Stimulated activated CD4-positive, alpha-beta T cell treated with anti-CD3 and anti-CD28 coated beads, Interleukin-1b, Interleukin-23, amount 100 ng/mL, for 48 hours (primary cell): ENCODE measurements around the gene SLC13A4.
"Not testable (repeated sequence)": the region's sequence is repeated elsewhere in the genome, so short reads cannot be mapped to it uniquely, and the experiment has no call there.

ENCODE experiments used
- DNase-seq: peaks from one replicate; pipeline ENCODE4 v3.0.0-alpha.2; 2020

Gene SLC13A4

DNA sequence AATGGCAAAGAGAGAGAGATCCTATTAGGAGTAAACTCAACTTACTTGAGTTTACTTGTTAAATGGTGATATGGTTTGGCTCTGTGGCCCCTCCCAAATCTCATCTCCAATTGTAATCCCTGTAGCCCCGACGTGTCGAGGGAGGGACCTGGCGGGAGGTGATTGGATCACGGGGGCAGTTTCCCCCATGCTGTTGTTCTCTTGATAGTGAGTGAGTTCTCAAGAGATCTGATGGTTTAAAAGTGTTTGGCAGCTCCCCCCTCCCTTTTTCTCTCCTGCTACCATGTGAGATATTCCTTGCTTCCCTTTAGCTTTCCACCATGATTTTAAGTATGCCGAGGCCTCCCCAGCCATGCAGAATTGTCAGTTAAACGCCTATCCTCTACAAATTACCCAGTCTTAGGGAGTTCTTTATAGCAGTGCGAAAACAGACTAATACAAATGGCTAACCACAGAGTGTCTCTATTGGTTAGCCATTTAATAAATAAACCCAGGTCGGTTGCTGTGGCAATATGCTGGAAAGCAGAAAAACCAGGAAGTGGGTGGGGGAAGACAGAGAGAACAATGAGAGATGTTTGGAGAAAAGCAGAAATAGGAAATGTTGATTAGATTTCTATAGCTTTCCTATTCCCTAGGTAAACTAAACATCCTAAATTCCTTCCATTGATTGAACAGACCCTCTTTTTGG is 68.7 kb downstream of the SLC13A4 start:
- DNase-seq, result no peak

DNA sequence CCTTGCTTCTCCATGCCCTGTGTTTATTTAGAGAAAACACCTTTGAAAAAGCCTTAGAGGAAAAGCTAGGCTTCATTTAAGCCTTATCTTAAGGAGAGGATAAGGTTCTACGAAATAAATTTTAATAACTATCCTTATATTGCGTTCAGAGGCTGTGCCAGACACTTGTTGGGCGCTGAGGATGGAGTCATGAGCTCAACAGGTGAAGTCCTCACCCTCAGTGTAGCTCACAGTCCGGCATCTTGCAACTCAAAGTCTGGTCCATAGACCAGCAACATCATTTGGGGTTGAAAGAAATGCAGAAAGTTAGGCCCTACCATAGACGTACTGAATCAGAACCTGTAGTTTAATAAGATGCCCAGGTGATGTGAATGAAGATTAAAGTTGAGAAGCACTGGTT is 69.4 kb downstream of the SLC13A4 start:
- no peak for DNase-seq

DNA sequence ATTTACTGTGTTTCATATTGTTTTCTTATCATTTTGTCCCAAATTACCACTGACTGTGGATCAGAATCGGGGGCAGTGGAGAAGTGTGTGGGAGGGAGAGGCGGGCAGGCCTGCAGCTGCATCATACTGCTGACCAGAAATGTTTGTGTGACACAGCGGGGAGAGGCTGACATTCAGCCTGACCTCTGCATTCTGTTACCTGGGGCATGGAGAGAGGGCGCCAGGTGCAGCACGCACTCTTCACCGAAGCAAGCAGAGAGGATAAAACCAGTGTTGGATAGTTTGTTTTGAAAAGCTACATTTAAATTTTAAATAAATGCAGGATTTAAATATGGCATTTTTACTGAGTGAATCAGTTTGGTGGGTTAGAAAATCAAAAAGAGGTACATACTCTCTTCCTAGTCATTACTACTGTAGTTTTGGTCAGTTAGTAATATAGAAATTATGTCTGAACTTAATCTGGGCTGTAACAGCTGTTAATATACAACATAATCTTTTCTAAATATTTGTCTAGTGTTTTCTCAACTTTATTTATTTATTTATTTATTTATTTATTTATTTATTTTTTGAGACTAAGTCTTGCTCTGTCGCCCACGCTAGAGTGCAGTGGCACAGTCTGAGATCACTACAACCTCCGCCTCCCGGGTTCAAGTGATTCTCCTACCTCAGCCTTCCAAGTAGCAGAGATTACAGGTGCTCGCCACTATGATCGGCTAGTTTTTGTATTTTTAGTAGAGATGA is 74.5 kb downstream of the SLC13A4 start:
- DNase-seq, result no peak

DNA sequence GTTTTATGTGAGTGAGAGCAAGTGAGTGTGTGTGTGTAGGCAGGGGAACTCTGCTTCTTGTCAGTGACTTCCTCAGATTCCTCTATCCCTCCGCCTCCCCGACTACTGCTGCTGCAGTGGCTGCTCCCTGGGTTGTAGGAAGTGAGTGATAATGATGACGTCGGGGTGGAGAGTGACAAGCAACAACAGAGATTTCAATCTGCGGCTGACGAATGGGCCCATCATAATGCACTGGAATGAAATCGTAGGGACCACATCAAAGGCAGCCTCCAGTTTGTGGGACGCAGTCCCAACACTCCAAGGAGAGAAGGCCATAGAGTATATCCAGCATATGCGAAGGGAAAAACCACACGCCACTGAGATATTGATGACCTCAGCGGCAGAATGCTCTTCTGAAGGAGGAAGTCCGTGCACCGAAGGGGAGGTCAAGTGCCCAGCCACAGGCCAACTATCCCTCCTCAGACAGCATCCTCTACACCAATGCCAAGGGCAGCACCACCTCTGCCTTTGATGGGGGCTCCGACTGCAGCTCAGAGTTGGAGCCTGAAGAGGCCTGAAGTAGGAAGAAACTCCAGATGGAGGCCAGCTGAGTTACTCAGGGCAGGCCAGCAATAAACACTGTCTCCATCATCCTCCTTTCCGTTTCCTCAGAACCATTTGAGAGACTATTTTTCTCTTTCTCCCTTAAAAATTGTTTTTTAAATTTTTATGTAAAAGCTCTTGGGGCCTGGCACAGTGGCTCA is 77.0 kb downstream of the SLC13A4 start:
- no peak for DNase-seq

DNA sequence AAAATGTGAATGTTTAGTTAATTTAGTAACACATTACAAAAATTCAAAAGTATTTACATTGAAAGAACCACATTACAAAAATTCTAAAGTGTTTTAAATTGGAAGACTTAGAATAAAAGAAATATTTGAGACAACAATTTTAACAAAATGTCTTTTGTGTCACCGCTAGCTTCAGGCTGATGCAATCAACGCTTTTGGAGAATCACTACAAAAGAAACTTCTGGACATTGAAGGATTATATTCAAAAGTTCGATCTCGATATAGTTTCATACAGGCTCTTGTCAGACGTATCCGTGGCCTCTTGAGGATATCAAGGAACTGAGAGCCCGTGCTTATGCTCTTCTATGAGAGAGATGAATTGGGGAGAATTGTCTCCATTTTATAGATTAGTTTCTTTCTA is 79.8 kb downstream of the SLC13A4 start:
- DNase-seq, result no peak

DNA sequence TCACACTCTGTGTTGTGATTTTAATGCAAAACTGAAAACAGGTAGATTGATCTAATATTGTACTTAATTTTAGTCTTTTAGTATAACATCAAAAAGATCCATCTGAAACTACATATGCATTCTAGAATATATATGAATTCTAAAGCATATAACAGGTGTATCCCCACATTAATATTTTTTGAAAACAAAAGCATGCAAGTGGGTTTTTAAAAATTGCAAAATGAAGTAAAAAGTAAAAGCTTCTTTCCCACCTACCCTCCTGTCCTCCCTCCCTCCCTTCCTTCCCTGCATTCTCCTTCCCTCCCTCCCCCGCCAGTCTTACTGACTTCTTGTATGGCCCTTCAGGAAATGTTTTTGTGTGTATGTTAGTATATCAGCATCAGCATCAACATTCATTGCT is 80.2 kb downstream of the SLC13A4 start:
- DNase-seq, result no peak

DNA sequence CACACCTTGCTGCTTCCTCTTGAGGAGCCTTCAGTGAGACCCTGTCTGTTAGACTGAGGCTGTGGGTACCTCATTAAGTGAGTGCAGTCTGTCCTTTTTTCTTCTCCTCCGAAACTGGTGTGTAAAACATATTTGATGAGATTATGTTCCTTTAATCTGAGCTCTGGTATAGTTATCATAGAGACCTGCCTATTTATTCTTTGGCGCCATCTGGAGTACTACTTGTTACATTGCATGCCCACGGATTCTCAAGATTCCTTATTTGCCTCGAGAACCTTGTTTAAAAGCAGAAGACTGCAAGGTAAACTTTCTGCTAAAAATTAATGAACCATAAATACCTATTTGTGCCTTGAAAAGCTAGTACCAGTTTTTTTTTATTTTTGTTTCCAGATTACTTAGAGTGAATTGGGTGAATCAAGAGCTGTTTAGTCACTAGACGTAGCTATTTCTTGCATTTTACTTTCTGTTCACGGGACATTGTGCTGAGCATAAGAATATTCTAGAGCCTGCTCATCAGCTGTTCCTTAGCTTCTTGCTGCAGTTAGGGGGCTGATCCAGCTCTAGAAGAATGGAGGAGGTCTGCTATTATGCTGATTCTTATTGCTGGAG is 82.6 kb downstream of the SLC13A4 start:
- DNase-seq, result no peak

DNA sequence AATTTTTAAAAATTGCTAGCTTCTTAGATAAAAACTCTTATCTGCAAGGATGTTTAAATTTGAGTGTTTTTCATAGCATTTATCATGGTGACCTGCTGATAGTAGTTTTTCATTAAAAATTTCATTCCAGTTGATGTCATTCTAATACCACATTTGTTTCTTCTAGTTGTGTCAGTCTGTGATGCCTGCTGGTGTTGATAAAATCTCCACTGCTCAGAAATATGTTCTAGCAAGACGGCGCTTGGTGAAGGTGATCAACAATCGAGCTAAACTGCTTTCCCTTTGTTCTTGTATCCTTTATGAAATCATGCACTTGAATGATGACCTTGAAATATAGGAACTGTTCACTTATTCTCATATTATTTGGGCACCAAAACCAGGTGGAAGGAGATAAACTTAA is 83.3 kb downstream of the SLC13A4 start:
- DNase-seq, result no peak

DNA sequence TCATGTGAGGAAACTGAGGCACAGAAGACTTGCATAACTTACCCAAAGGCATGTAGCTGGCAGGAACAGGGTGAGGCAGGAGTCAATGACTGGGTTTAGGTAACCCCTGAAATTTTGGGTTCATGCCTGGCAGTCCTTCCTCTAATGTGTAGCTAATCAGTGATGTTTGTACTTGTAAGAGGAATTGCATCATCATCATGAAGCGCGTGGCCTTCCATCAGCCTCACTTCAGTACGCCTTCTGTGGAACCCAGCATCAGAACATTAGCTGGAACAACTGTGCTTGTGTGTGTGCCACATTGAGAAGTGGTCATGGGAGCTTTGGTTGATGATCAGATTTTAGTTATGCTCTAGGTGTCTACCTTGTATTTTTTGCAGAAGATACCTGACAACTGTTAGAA is 83.8 kb downstream of the SLC13A4 start:
- no peak for DNase-seq

DNA sequence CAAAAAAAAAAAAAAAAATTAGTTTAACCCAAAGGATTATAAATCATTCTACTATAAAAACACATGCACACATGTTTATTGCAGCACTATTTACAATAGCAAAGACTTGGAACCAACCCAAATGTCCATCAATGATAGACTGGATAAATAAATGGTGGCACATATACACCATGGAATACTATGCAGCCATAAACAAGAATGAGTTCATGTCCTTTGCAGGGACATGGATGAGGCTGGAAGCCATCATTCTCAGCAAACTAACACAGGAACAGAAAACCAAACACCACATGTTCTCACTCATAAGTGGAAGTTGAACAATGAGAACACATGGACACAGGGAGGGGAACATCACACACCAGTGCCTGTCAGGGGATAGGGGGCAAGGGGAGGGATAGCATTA is 88.3 kb downstream of the SLC13A4 start:
- not testable (repeated sequence) for DNase-seq

DNA sequence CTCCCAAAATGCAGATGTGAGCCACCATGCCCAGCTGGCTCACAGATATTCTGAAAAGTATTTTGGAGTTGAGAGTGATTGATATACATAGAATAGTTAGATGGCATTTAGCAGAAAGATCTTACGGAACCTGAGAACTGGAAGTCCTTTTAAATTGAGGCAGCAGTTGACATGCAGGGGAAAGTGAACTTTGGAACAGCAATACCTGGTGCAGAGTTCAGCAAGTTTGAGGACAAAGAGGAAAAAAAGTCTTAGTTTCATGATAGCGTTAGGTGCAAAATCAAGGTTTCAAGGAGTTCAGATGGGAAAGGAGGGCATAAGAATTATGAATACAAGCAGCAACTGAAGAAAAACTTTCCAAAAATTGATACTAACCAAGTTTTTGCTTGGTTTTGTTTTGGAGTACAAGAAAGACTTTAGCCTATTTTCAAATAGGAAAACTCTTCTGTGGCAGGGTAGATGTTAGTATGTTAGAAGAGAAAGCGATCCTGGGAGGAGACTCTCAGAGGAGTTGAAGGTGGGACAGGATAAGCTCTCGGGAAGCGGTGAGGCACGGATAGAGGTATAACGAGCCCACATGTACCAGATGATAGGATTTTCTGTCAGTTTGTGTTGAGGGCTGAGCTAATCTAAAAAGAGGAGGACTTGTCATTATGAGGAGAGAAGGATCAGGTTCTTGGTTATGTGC is 93.7 kb downstream of the SLC13A4 start:
- no peak for DNase-seq
